Heart right ventricle (tissue), 16 donors: ENCODE results near the gene NID2. TPM values are rescaled to one million over a fixed set of nuclear protein-coding genes. Genes with fewer than 3 reads are reported as not detected.

Experiments
- ATAC-seq, 8 donors: fragments of 200-7000 bp; cut with Tn5 transposase; one replicate each; pipeline ENCODE4 v1.9.1; 2020; ENCODE audit warnings: mild to moderate bottlenecking in 8 of 8, moderate library complexity in 8 of 8, moderate number of reproducible peaks in 1 of 8
- DNase-seq, 2 donors: peaks; one replicate each; pipeline ENCODE4 v3.0.0-alpha.2; 2020
- H3K27ac ChIP-seq, 10 donors: fragments of 200-600 bp; sonication (generic) in 2 of 10; one replicate each; pipeline versions ENCODE4 v1.5.0 to v1.8.0; 2020 to 2022; ENCODE audit warnings: mild to moderate bottlenecking in 3 of 10
- H3K27me3 ChIP-seq, 7 donors: fragments of 200-600 bp; one replicate each; pipeline ENCODE4 v1.8.0; 2021 to 2022; ENCODE audit warnings: mild to moderate bottlenecking in 2 of 7
- H3K36me3 ChIP-seq, 9 donors: fragments of 200-600 bp; sonication (generic) in 1 of 9; one replicate each; pipeline versions ENCODE4 v1.5.0 to v1.8.0; 2020 to 2022; ENCODE audit warnings: mild to moderate bottlenecking in 2 of 9
- H3K4me1 ChIP-seq, 9 donors: fragments of 200-600 bp; sonication (generic) in 1 of 9; one replicate each; pipeline versions ENCODE4 v1.5.0 to v1.8.0; 2020 to 2022; ENCODE audit warnings: mild to moderate bottlenecking in 4 of 9
- H3K4me3 ChIP-seq, 10 donors: fragments of 200-600 bp; sonication (generic) in 2 of 10; one replicate each; pipeline versions ENCODE4 v1.5.0 to v1.8.0; 2020 to 2022; ENCODE audit warnings: mild to moderate bottlenecking in 7 of 10, moderate library complexity in 2 of 10
- H3K9me3 ChIP-seq, 11 donors: fragments of 200-600 bp in 10 of 11; sonication (generic) in 2 of 11; one replicate each; pipeline versions ENCODE4 v1.5.0 to v1.8.0; 2013 to 2022; ENCODE audit warnings: mild to moderate bottlenecking in 2 of 11, control low read depth in 1 of 11, moderate library complexity in 1 of 11
- CTCF ChIP-seq, 9 donors: fragments of 200-600 bp; sonication (generic) in 2 of 9; IDR thresholded peaks; one replicate each; pipeline versions ENCODE4 v1.5.0 to v1.8.0; 2021 to 2022; ENCODE audit warnings: antibody characterized with exemption in 9 of 9, mild to moderate bottlenecking in 5 of 9, moderate library complexity in 1 of 9
- WGBS, 2 donors: extraction: QIAGEN DNeasy Blood & Tissue Kit; methylation state at CpG; one replicate each; pipeline ENCODE4 v1.1.7; 2013; ENCODE audit warnings: inconsistent platforms in 1 of 2; 5-methylcytosine and 5-hydroxymethylcytosine counted together
- intact Hi-C, 10 donors: fragments of 100-400 bp; cut with DNase I; formaldehyde crosslinking; loops; one replicate each; pipeline versions ENCODE4 v1.11.1 to v1.14.2; 2022
- polyA plus RNA-seq, 2 donors: library from polyadenylated mRNA; stranded (reverse); fragments of 200-250 nt; gene quantifications; one replicate each; pipeline ENCODE4 v1.2.3, GENCODE V29; 2013
- total RNA-seq, 10 donors: library from RNA; stranded (reverse); fragmentation: NEBNext Ultra II Directional in 3 of 10; extraction: Animal tissue kit (Norgen Biotek cat#: 25700) in 3 of 10; gene quantifications; one replicate each; pipeline versions ENCODE4 v1.2.1 to v1.2.4, GENCODE V29; 2021 to 2023
- donor health status: Arrhythmogenic right ventricular cardiomyopathy.
- donor health status: ischemic (EF 13 %, LVEDD 7.1; RV severe dilation, severe dysfunction).
- donor health status: healthy with polysubstance abuse.
- donor health status: DM: no; HTN: yes; CAD: no.
- donor health status: DM: no; HTN: no; CAD: no.
- donor health status: ischemic (EF 25% LVEDD 6.9; RV normal size, moderate dysfunction).
- donor health status: ischemic (EF 25% LVEDD 5.7; RV mildly dilated, moderate dysfunction).
- donor health status: healthy.
- donor health status: DM: yes; HTN: yes; CAD: no.
- donor health status: Ischemic cardiomyopathy.
- donor health status: ischemic (EF 35%, LVEDD 5.7; RV mildly dilated, moderate dysfunction).
- donor health status: nonischemic (EF 11% LVEDD 7.7; RV severe dilation, severe dysfunction).
- donor health status: DM: yes; HTN: yes; CAD: no.
- donor health status: PGD.
- donor health status: ischemic (EF 29% LVEDD 5.4; RV normal size, mild dysfunction).
- donor health status: nonischemic (EF 23%, LVEDD 6.1; RV moderate dilation, normal function).

Gene NID2
- total and polyA plus RNA-seq, 12 donors = 15.1 to 66.0 (median 36.5) TPM

GRCh38 chr14:52033101-52033642, 35.7 kb downstream of the NID2 start:
- no peak for TF ChIP-seq CTCF (IDR thresholded peaks at IDR 0.05)
- no peaks in the 10 kb centered on the region for H3K9me3 ChIP-seq
- ATAC-seq (peak in 1 of 8 donors; percentile 26), DNase-seq (no peak)
- H3K36me3 ChIP-seq = peaks cover 0 to 57% (median 38%) of the 10 kb centered on the region in 9 donors
- no peaks in the 10 kb centered on the region for H3K27me3 ChIP-seq
- no peak overlapping the region for H3K4me3 ChIP-seq
- peaks cover 0 to 49% (median 34%) of the 10 kb centered on the region in 9 donors for H3K4me1 ChIP-seq
- intact Hi-C loops = no loop called here
- peak overlapping the region in 8 of 10 donors; percentile 16 to 75 (median 64) for H3K27ac ChIP-seq
- 62 to 63% methylated on average over 10 of the region's 10 CpGs for WGBS, 2 donors

- peaks cover 0 to 55% (median 36%) of the 10 kb centered on the region in 9 donors for H3K36me3 ChIP-seq
- H3K4me1 ChIP-seq = peaks cover 0 to 50% (median 35%) of the 10 kb centered on the region in 9 donors
- no peaks in the 10 kb centered on the region for H3K27me3 ChIP-seq
- no peak for DNase-seq
- intact Hi-C loops = no loop called here
- peak overlapping the region in 9 of 10 donors; percentile 42 to 75 (median 67) for H3K27ac ChIP-seq
- peak in 7 of 8 donors; percentile 25 to 68 (median 40) for ATAC-seq
- no peak overlapping the region for H3K4me3 ChIP-seq
- H3K9me3 ChIP-seq = no peaks in the 10 kb centered on the region
- 31 to 46% methylated on average over 7 of the region's 7 CpGs for WGBS, 2 donors
- no peak for TF ChIP-seq CTCF (IDR thresholded peaks at IDR 0.05)
Observed at GRCh38 chr14:52032204-52032801, 36.6 kb downstream of the NID2 start.

GRCh38 chr14:52031781-52032180, 37.1 kb downstream of the NID2 start:
- peak; percentile 86 to 99 (median 96) for ATAC-seq
- DNase-seq = peak; percentile 67 to 71
- peaks cover 0 to 56% (median 41%) of the 10 kb centered on the region in 9 donors for H3K4me1 ChIP-seq

GRCh38 chr14:52029881-52030280, 39.0 kb downstream of the NID2 start:
- no peak for ATAC-seq
- H3K27ac ChIP-seq = peak overlapping the region in 4 of 10 donors; percentile 38 to 60 (median 46)
- H3K4me1 ChIP-seq = peaks cover 4 to 75% (median 60%) of the 10 kb centered on the region in 9 donors
- TF ChIP-seq CTCF (IDR thresholded peaks at IDR 0.05) = no peak
- WGBS, 2 donors = 50 to 61% methylated on average over 1 of the region's 1 CpG
- H3K27me3 ChIP-seq = no peaks in the 10 kb centered on the region
- H3K9me3 ChIP-seq = no peaks in the 10 kb centered on the region
- H3K4me3 ChIP-seq = no peak overlapping the region
- peaks cover 0 to 53% (median 23%) of the 10 kb centered on the region in 9 donors for H3K36me3 ChIP-seq
- intact Hi-C loops = no loop called here
- DNase-seq = no peak

More at GRCh38 chr14:52031781-52032180, 37.1 kb downstream of the NID2 start:
- no peak for TF ChIP-seq CTCF (IDR thresholded peaks at IDR 0.05)
- Histone ChIP-seq H3K27ac (peak overlapping the region in 9 of 10 donors; percentile 42 to 75 (median 67)), H3K4me3 (no peak overlapping the region), H3K9me3 (no peaks in the 10 kb centered on the region), H3K27me3 (no peaks in the 10 kb centered on the region), H3K36me3 (peaks cover 0 to 55% (median 36%) of the 10 kb centered on the region in 9 donors)
- WGBS, 2 donors = 35 to 57% methylated on average over 3 of the region's 3 CpGs
- intact Hi-C loops = no loop called here
